GM19328 (cell line): Measurements from ENCODE around the gene HDAC9.
"Not testable (repeated sequence)": the region's sequence is repeated elsewhere in the genome, so short reads cannot be mapped to it uniquely, and the experiment has no call there.

Experiments used
- ATAC-seq: cut with Tn5 transposase; IDR thresholded peaks from one replicate; pipeline ENCODE4 v1.9.1; 2021; ENCODE audit warnings: mild to moderate bottlenecking, moderate library complexity; ENCODE audit not compliant: unreplicated experiment

HDAC9 gene

DNA sequence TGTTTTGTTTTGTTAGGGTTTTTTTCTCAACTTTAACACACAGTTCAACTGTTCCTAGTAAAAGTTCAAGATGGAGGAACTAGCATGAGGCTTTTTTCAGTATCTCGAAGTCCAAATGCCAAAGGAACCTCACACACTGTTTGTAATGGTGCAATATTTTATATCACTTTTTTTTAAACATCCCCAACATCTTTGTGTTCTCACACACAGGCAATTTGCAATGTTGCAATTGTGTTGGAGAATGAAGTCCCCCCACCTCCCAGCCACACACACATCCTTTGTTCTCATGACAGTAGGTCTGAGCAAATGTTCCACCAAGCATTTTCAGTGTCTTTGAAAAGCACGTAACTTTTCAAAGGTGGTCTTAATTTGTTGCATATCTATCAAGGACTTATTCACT, 501.0 kb downstream of the HDAC9 start:
- no peak for ATAC-seq

- ATAC-seq, result no peak
These were observed 502.1 kb downstream of the HDAC9 start for GRCh38 chr7:18997477-18998150.

- ATAC-seq, result no peak
These were observed 504.9 kb downstream of the HDAC9 start for GRCh38 chr7:19000410-19000809.

GRCh38 chr7:19001854-19002253, 506.3 kb downstream of the HDAC9 start:
- no peak for ATAC-seq

DNA sequence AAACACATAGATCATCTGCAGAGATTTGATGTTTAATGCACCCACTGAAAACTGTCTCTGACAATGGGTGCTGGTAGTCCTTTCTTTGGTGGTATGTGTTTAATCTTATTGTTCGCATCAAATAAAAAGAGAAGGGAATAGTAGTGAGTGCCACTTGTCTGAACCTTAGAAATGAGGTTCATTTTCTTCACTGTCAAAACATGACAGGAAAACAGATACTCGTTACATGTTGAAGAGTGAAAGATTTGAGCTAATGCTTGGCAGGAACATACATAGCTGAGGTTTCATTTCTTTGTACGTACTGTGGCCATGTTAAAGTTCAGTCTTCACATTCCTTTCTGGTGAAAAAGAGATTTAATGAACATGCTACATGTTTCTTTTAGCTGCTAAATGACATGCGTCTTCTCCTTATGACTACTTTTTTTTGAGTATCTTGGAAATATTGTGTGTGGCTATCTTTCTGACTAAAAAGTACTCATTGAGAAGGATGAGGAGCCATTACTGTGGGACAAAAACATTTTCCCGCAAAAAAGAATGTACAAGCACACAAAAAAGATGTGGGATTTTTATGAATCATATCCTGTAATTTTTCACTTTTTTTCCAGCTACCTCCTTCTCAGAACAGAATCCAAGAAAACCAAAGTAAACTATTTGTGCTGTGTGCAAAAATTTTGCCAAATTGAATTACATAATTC, 513.8 kb downstream of the HDAC9 start:
- ATAC-seq, result no peak

DNA sequence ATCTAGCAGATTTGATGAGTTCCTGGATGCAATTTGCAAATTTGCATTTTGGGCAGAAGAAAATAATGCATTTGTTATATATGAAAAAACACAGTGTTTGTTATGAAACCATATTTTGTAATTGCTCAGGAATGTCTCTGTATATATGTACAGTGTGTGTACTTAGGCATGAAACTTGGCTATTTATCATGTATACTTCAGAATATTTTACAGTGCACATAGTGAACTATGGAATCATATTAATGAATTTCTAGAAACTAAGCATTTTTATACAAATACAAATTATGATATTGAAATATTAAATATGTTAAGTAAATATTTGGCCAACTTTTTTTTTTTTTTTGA, 514.4 kb downstream of the HDAC9 start:
- no peak for ATAC-seq

GRCh38 chr7:19011212-19011611, 515.7 kb downstream of the HDAC9 start:
- ATAC-seq, result no peak

- no peak for ATAC-seq
These were observed 519.5 kb downstream of the HDAC9 start for GRCh38 chr7:19015098-19015497.

GRCh38 chr7:19016140-19016539, 520.6 kb downstream of the HDAC9 start:
- ATAC-seq, result no peak

- no peak for ATAC-seq
These were observed 521.8 kb downstream of the HDAC9 start for GRCh38 chr7:19017374-19017773.

- no peak for ATAC-seq
These were observed 524.5 kb downstream of the HDAC9 start for GRCh38 chr7:19020062-19020461.

GRCh38 chr7:19020711-19021110, 525.2 kb downstream of the HDAC9 start:
- no peak for ATAC-seq

DNA sequence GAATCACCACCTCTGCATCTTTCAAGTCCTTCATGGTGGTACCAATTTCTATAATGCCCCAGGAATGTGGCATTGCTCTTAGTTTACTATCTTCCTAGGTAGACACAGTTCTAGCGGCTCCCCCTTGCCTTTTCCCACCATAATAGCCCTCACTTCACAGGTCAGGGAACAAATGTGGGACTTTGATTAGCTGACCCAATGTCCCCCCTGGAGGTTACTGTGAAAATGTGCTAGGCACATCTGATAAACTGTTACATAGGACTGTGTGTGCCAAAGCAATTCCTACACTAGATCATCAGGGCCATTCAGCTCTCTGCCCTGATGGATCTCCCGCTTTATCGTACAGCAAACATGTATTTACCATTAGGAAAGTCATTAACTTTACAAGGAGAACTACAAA, 527.9 kb downstream of the HDAC9 start:
- no peak for ATAC-seq

DNA sequence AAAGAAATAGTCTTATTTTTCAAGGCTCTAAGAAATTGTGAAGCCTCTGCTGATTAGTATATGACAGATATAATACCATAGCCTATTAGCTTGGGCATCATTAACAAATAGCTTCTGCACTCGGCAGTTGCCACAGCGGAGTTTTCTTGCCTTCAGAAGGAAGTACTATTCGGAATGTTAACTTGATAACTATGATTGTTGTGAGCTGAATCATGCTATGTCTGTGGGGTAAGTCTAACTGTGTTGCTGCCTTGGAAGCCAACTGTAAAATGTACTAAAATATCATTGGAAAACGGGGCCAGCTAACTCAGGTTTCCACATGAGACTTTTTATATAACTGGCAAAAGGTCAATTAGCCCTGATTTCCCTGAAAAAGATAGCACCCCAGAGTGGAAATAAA, 528.7 kb downstream of the HDAC9 start:
- no peak for ATAC-seq

GRCh38 chr7:19026888-19027287, 531.3 kb downstream of the HDAC9 start:
- no peak for ATAC-seq

DNA sequence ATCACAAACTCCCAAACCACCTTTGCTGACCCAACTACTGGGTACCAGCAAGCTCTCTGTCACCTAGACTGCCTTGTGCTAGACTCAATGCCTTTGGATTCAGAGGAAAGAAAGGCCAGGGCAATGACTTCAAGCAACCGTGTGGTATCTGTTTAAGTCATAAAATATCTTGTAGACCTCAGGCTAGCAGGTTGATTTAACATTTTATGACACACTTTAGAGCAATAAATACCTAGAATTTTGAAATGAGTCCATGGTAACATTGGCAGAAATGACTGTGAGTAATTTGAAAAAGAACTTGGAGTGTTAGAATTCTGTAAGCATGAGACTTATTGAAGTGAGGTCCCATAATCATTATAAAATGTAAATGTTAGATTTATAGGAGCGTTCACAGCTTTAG, 534.7 kb downstream of the HDAC9 start:
- ATAC-seq, result no peak

- ATAC-seq, result not testable (repeated sequence)
These were observed 537.4 kb downstream of the HDAC9 start for GRCh38 chr7:19032942-19033341.

DNA sequence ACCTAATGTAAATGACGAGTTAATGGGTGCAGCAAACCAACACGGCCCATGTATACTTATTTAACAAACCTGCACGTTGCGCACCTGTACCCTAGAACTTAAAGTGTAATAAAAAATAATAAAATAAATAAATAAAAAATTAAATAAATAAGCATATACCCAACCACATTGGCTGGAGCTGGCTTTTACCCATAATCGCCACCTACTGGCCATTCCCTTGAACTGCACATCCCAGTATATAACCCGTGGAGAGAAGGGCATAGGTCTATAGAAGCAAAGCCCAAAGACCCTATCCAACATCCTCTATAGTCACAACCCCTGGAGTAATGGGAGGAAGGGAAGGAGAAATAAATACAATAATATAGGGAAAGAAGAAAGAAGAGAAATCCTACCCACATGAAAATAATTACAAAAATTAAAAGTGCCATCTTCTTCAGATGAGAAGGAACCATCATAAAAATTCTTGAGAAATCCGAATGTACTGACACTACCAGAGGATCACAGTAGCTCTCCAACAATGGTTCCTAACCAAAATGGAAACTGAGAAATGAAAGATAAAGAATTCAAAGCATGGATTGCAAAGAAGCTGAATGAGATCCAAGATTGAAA, 556.3 kb downstream of the HDAC9 start:
- peak; percentile 87 for ATAC-seq
